ENCODE results near the gene TMEM204.

- TF ChIP-seq, protein P1, sequence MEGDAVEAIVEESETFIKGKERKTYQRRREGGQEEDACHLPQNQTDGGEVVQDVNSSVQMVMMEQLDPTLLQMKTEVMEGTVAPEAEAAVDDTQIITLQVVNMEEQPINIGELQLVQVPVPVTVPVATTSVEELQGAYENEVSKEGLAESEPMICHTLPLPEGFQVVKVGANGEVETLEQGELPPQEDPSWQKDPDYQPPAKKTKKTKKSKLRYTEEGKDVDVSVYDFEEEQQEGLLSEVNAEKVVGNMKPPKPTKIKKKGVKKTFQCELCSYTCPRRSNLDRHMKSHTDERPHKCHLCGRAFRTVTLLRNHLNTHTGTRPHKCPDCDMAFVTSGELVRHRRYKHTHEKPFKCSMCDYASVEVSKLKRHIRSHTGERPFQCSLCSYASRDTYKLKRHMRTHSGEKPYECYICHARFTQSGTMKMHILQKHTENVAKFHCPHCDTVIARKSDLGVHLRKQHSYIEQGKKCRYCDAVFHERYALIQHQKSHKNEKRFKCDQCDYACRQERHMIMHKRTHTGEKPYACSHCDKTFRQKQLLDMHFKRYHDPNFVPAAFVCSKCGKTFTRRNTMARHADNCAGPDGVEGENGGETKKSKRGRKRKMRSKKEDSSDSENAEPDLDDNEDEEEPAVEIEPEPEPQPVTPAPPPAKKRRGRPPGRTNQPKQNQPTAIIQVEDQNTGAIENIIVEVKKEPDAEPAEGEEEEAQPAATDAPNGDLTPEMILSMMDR (IDR thresholded peaks at IDR 0.05): no peak
- TF ChIP-seq POLR2A (IDR thresholded peaks at IDR 0.05) (no peak), POLR2AphosphoS5 (IDR thresholded peaks at IDR 0.05) (no peak)
Observed at GRCh38 chr16:1545044-1546040, 11.9 kb downstream of the TMEM204 start.
